HAP-1 (cell line): ENCODE data around the gene MPC1L.

Source experiments
- DNase-seq, 2 experiments: peaks; one replicate each; pipeline ENCODE4 v3.0.0-alpha.2; 2016 to 2020; ENCODE audit warnings: low spot score in 2 of 2
- H3K27me3 ChIP-seq: fragments of 250-450 bp; sonication (Bioruptor Pico); 2 replicates; pipeline ENCODE4 v1.5.1; 2020; ENCODE audit warnings: low read depth, mild to moderate bottlenecking, moderate library complexity
- H3K36me3 ChIP-seq: fragments of 250-450 bp; sonication (Bioruptor Pico); replicated peaks from 2 replicates; pipeline ENCODE4 v1.5.1; 2020; ENCODE audit warnings: mild to moderate bottlenecking
- H3K4me1 ChIP-seq: fragments of 250-450 bp; sonication (Bioruptor Pico); 2 replicates; pipeline ENCODE4 v1.5.1; 2020; ENCODE audit warnings: mild to moderate bottlenecking
- H3K4me3 ChIP-seq: fragments of 250-450 bp; sonication (Bioruptor Pico); 2 replicates; pipeline ENCODE4 v1.5.1; 2020; ENCODE audit warnings: mild to moderate bottlenecking, moderate library complexity
- H3K9me3 ChIP-seq: fragments of 250-450 bp; sonication (Bioruptor Pico); 2 replicates; pipeline ENCODE4 v1.5.1; 2020; ENCODE audit warnings: mild to moderate bottlenecking, moderate library complexity
- in situ Hi-C: fragments of 300-500 bp; cut with MboI; formaldehyde crosslinking; loops from 3 replicates; pipeline ENCODE4 v1.14.3; 2020; ENCODE audit warnings: low sequenced_read_pairs, inconsistent platforms, mixed read lengths

The MPC1L gene

GRCh38 chrX:40647307-40648197 is 24.3 kb downstream of the MPC1L start, which contains the start of gene CXorf38:
TSS of gene CXorf38 (minus strand) at chrX:40647561. CDS start at chrX:40647520, 41 bp downstream.
- in situ Hi-C loops = no loop called here
- peaks cover 21% of the 10 kb centered on the region for H3K36me3 ChIP-seq

GRCh38 chrX:40651620-40652223 is 28.5 kb downstream of the MPC1L start:
- in situ Hi-C loops = loop anchor here (25.0 kb wide), 1 partner anchor 511 kb away; no protein-coding TSS in a partner anchor
- Histone ChIP-seq H3K4me3 (no peak overlapping the region), H3K9me3 (no peaks in the 10 kb centered on the region), H3K36me3 (peaks cover 41% of the 10 kb centered on the region), H3K27me3 (no peaks in the 10 kb centered on the region), H3K4me1 (peaks cover 4% of the 10 kb centered on the region)
- peak; percentile 64 to 85 for DNase-seq

More at GRCh38 chrX:40647307-40648197, 24.3 kb downstream of the MPC1L start, which contains the start of gene CXorf38:
- DNase-seq = peak; percentile 87 to 97
- Histone ChIP-seq H3K4me1 (peaks cover 22% of the 10 kb centered on the region), H3K27me3 (no peaks in the 10 kb centered on the region), H3K4me3 (peak within 1 kb of the TSS; percentile 66), H3K9me3 (no peaks in the 10 kb centered on the region)

- H3K4me1 ChIP-seq = peaks cover 3% of the 10 kb centered on the region
- DNase-seq = no peak
- H3K36me3 ChIP-seq = peaks cover 48% of the 10 kb centered on the region
- in situ Hi-C loops = loop anchor here (25.0 kb wide), 1 partner anchor 510 kb away; no protein-coding TSS in a partner anchor
- no peaks in the 10 kb centered on the region for H3K27me3 ChIP-seq
- no peak overlapping the region for H3K4me3 ChIP-seq
- H3K9me3 ChIP-seq = no peaks in the 10 kb centered on the region
These were observed 29.4 kb downstream of the MPC1L start for GRCh38 chrX:40652664-40653063.

- peaks cover 52% of the 10 kb centered on the region for H3K36me3 ChIP-seq
- in situ Hi-C loops = loop anchor here (25.0 kb wide), 1 partner anchor 509 kb away; no protein-coding TSS in a partner anchor
- H3K4me1 ChIP-seq = no peaks in the 10 kb centered on the region
These were observed 30.3 kb downstream of the MPC1L start for GRCh38 chrX:40653535-40653934.

GRCh38 chrX:40660381-40660780 is 37.2 kb downstream of the MPC1L start:
- Histone ChIP-seq H3K9me3 (no peaks in the 10 kb centered on the region), H3K36me3 (peaks cover 76% of the 10 kb centered on the region), H3K4me3 (no peak overlapping the region), H3K4me1 (no peaks in the 10 kb centered on the region; the same call in 1 of the 2 replicates), H3K27me3 (no peaks in the 10 kb centered on the region)
- in situ Hi-C loops = loop anchor here (25.0 kb wide), 1 partner anchor 502 kb away; no protein-coding TSS in a partner anchor
- DNase-seq = no peak

More at GRCh38 chrX:40653535-40653934, 30.3 kb downstream of the MPC1L start:
- H3K4me3 ChIP-seq = no peak overlapping the region
- no peaks in the 10 kb centered on the region for H3K27me3 ChIP-seq
- DNase-seq = no peak
- H3K9me3 ChIP-seq = no peaks in the 10 kb centered on the region

GRCh38 chrX:40661489-40661888 is 38.3 kb downstream of the MPC1L start:
- in situ Hi-C loops = loop anchor here (25.0 kb wide), 1 partner anchor 501 kb away; no protein-coding TSS in a partner anchor
- Histone ChIP-seq H3K36me3 (peaks cover 77% of the 10 kb centered on the region), H3K4me3 (no peak overlapping the region), H3K27me3 (no peaks in the 10 kb centered on the region), H3K4me1 (no peaks in the 10 kb centered on the region; the same call in 1 of the 2 replicates), H3K9me3 (no peaks in the 10 kb centered on the region)
- no peak for DNase-seq

GRCh38 chrX:40663078-40663740 is 40.0 kb downstream of the MPC1L start:
- in situ Hi-C loops = loop anchor here (25.0 kb wide), 1 partner anchor 499 kb away; no protein-coding TSS in a partner anchor
- peaks cover 80% of the 10 kb centered on the region for H3K36me3 ChIP-seq

GRCh38 chrX:40663880-40664630 is 40.8 kb downstream of the MPC1L start:
- no peaks in the 10 kb centered on the region for H3K27me3 ChIP-seq
- no peaks in the 10 kb centered on the region for H3K9me3 ChIP-seq
- H3K4me3 ChIP-seq = no peak overlapping the region
- no peaks in the 10 kb centered on the region; the same call in 1 of the 2 replicates for H3K4me1 ChIP-seq
- DNase-seq = peak in 1 of 2 experiments; percentile 16
- in situ Hi-C loops = loop anchor here (25.0 kb wide), 1 partner anchor 498 kb away; no protein-coding TSS in a partner anchor
- H3K36me3 ChIP-seq = peaks cover 85% of the 10 kb centered on the region

More at GRCh38 chrX:40663078-40663740, 40.0 kb downstream of the MPC1L start:
- H3K4me1 ChIP-seq = no peaks in the 10 kb centered on the region; the same call in 1 of the 2 replicates
- no peaks in the 10 kb centered on the region for H3K9me3 ChIP-seq
- no peak for DNase-seq
- H3K4me3 ChIP-seq = no peak overlapping the region
- H3K27me3 ChIP-seq = no peaks in the 10 kb centered on the region

- Histone ChIP-seq H3K27me3 (no peaks in the 10 kb centered on the region), H3K9me3 (no peaks in the 10 kb centered on the region), H3K36me3 (peaks cover 92% of the 10 kb centered on the region), H3K4me3 (no peak overlapping the region), H3K4me1 (no peaks in the 10 kb centered on the region)
- in situ Hi-C loops = loop anchor here (25.0 kb wide), 1 partner anchor 491 kb away; no protein-coding TSS in a partner anchor
- no peak for DNase-seq
These were observed 47.9 kb downstream of the MPC1L start for GRCh38 chrX:40671126-40671525.
